GM19372 (cell line): Measurements from ENCODE around the gene MTG2.

Experiments
- ATAC-seq: cut with Tn5 transposase; IDR thresholded peaks from one replicate; pipeline ENCODE4 v1.9.1; 2021; ENCODE audit warnings: mild to moderate bottlenecking, low read depth, moderate library complexity; ENCODE audit not compliant: unreplicated experiment

The MTG2 gene, protein sequence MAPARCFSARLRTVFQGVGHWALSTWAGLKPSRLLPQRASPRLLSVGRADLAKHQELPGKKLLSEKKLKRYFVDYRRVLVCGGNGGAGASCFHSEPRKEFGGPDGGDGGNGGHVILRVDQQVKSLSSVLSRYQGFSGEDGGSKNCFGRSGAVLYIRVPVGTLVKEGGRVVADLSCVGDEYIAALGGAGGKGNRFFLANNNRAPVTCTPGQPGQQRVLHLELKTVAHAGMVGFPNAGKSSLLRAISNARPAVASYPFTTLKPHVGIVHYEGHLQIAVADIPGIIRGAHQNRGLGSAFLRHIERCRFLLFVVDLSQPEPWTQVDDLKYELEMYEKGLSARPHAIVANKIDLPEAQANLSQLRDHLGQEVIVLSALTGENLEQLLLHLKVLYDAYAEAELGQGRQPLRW

DNA sequence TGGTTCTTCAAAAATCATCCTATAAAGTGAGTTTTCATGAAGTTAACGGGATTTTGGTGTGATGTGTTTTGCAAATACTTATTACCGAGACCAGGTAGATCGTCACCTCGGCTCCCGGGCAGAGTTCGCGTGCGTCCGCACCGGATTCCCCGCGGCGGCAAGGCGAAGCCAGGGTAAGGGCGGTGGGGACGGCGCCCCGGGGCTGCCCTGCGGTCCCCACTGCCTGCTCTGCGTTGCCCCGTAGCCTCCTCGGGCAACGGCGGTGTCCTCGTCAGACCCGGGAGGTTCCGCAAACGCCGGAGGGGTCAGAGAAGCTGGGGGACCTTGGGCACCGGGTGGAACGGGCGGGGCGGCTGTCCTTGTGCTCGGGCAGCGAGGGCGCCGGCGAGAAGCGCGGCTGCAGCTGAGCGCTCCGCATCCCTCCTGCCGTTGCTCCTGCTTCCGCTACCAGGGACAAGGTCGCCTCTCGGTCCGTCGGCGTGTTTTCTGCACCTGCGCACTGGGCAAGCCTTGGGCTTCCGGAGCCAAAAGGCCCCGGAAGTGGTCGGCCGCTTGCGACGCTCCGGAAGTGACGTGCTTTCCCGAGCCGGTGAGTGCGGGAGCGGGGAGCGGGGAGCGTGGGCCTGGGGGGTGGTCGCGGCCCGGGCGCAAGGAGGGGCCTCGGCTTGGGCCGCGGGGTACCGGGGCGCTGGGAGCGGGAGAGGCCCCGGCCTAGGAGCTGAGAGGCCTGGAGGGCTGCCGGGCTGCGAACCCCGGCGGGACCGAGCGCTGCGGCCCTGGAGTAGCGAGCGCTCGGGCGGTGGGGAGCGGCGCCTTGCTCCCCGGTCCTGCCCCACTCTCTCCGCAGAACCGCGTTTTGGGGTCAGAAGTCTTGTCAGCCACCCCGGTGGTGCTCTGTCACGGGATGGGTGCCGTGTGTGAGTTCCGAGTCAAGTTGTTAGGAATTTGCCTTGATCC is at the start of gene MTG2:
Gene MTG2 (plus strand): TSS at position 560 of the 957 bp plus-strand sequence. CDS start 10,393 bp downstream, outside the sequence.
- peak; percentile 95 for ATAC-seq

DNA sequence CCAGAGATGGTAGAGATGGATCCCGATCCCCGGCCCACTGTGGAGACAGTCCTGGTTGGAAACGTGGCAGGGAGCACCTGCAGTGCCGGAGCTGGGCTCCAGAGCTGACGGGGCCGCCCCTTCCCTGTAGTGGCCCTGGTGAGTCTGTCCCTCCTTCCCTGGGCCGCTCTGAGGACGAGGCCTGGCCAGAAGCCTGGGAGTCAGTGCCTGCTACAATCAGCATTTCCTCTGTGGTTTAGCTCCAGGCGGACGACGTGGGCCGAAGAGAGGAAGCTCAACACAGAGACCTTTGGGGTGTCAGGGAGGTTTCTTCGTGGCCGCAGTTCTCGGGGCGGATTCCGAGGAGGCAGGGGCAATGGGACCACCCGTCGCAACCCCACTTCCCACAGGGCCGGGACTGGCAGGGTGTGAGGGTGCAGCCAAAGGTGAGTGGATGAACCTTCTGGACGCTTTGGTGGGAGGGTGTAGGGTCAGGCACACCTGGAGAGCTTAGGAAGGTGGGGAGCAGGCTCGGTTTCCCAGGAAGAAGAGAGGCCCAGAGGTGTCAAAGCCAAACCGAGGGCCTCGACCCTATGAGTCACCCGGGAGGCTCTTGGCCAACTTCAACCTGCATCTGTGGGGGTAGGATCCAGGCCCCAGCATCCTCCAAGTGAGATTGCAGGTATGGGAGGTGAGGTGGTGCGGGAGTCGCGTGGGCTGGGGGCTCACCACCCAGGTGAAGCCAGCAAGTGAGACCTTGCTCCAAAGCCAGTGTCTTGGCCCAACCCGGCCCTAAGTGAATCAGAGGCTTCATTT is 49.6 kb upstream of the MTG2 start:
- no peak for ATAC-seq

DNA sequence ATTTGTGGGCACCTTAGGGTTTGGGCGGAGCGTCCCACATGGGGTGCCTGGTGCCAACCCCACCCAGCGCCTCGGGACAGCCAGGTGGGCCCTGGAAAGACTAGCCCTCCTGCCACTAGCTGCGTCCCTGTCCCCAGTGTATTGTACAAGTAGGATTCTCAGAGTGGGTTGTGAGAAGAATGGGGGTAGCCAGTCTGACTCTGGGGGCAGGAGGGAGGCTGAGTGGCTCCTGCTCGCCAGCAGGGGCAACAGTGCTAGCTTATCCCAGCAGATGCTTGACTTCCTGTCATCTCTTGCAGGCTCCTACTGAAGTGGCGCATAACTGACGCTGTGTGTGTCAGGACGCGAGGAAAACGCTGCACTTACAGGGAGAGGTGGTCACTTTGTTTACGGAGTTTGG is 49.0 kb upstream of the MTG2 start:
- ATAC-seq = no peak

DNA sequence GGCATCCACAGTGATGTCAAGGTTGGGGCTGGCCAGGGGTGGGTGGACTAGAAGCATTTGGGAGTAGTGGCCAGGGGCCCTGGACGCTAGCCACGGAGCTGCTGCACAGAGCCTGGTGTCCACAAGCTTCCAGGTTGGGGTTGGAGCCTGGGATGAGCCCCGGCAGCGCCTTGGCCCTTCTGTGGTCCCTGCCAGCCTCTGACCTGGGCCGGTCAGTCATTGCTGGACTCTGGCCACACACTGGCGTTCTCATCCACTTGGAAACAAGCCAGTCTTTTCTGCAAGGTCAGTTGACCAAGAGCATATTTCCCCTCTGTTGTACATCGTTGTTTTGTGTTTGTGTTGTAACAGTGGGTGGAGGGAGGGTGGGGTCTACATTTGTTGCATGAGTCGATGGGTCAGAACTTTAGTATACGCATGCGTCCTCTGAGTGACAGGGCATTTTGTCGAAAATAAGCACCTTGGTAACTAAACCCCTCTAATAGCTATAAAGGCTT is 48.0 kb upstream of the MTG2 start:
- ATAC-seq = no peak

DNA sequence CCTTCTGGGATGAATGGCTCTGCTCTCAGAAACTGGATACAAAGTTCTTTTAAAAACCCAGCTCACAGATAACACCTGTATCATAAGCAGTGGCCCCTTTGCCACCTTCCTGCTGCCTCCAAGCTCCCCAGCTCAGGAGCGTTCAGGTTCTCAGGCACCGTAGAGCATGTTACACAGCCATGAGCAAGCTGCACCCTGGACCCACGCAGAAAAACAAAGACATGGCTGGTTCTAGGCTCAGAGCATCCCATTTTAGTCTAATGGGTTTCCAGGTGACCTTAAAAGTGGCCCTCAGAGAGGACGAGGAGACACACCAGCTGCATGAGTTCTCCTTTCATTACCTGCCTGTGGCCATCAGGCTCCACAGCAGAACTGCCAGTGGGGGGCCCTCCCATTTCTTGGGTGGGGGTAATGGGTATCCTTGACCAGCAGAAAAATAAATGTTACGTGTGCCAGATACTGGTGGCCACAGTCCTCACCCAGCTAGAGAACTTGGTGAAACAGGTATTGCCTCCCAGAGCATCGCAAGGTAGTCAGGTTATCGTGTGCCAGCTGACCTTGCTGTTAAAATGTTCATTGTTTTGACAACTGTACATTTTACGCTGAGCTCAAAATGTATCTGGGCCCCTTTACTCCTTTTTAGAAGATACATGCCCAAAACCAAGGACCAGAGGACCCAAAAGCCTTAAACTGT is 47.1 kb upstream of the MTG2 start:
- no peak for ATAC-seq

DNA sequence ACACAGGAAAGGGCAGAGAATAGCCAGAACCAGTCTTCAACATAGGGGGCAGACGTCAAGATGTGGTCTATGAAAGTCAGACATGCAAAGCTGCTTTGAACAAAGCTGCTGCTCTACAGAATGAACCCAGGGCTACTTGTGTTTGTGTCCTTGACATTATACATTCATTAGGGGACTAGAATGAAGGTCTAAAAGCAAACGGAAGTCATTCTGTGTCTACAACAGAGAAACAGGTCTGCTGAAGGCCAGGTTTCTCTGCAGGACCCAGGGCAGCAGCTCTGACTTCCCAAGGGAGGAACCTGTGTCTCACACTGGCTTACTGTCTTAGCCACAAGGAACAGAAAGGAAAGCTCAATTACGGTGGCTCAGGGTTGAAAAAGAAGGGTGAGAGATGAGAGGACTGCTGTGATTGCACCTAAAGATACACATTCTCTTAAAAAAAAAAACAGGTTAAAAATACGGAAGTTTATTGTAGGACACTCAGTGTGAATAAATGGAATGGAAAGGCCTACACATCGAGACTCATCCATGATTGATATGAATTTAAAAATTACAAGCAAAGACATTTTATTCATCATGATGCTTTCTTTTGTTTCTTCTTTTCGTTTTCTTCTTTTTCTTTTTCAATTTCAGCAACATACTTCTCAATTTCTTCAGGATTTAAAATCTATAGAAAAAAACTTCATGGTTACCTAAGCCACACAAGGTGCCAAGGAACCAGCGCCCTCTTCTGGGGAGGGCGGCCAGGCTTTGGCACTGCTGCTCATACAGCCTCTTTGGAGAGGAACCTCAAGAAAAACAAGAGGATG is 46.3 kb upstream of the MTG2 start:
- ATAC-seq = no peak

DNA sequence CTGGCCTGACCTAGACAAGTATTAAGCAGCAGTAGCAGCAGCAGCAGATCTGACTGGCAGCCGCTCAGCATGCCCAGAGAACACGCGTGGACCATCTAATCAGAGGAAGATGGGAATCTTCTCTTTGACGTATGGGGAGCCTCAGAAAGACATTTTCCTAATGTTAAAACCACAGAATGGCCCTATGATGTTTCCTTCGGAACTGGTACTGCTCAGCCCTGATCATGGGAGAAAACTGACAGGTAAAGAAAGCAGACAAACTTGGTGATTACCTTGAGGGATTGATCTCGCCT is 45.8 kb upstream of the MTG2 start:
- ATAC-seq = no peak

DNA sequence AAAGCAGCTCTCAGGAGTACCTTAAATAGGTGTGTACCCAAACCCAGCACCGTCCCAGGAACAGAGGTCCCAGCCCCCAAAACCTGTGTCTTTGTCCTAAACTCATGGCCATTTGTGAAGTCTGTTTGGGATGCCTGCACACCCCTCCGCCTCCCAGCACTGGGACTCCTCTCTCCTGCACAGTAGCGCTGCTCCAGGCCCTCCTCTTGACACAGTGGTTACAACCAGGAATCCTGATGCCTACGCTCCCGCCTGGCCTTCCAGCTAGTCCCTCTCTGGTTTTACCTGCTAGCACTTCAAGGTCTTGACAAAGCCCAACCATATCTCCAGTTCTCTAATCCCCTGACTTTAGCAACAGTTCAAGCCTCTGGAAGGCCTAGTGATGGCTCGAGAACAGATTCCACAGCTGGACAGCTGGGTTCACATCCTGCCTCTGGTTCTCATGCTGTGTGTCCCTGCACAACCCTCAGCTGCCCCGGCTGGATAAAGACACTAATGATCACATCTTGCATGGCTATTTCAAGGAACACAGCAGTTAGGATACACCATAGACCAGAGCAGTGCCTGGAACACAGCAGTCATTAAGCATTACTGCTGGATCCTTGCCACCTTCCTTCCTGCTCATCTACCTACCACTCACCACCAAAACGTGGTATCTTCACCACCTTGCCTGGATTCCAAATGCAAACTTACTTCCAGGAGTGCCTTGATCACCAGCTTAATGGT is 45.2 kb upstream of the MTG2 start:
- no peak for ATAC-seq

DNA sequence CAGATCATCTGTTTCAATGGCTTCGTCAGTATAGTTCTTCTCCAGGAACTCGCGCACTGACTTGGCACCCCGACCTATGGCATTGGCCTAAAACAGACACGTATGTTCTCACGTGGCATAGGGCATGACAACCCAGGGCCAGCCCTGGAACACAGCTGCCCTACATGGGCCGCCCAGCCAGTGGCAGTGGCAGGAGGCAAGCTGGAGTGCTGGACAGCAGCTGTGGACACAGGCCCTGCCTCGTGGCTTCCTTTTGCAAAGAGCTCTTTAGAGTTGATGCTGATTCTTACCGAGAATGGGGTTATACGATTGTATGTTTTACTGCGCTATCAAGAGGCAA is 44.7 kb upstream of the MTG2 start:
- no peak for ATAC-seq

DNA sequence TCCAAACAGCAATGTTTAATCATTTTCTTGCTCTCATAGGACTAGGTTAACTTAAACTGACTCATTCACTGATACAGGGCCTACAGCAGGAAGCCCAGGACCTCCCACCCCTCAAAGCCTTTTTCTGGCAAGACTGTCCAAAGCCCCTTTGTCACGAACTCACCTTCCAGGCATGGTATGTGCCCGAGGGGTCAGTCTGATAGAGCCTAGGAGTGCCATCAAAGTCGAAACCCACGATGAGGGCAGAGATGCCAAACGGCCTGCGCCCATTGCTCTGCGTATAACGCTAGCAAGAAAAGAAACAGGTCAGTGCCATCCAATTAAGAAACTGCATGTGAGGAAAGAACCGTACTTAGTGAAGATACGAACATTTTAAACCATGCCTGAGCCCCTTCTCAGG is 43.9 kb upstream of the MTG2 start:
- ATAC-seq = no peak

DNA sequence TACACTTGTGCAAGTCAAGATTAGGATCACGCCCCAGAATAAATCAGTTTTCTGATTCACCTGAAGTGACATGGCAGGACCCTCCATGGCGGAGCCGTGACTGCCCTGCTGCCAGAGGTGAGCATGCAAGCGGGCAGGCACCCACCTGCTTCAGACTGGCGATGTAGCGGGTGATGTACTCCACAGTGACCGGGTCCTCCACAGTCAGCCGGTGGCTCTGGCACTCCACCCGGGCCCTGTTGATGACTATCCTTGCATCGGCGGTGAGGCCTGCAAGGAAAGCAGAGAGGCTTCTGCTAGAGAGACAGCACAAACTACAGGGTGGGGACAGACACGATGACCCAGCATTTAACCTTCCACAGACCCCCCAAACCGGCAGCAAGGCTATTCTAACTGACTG is 43.2 kb upstream of the MTG2 start:
- ATAC-seq = no peak

DNA sequence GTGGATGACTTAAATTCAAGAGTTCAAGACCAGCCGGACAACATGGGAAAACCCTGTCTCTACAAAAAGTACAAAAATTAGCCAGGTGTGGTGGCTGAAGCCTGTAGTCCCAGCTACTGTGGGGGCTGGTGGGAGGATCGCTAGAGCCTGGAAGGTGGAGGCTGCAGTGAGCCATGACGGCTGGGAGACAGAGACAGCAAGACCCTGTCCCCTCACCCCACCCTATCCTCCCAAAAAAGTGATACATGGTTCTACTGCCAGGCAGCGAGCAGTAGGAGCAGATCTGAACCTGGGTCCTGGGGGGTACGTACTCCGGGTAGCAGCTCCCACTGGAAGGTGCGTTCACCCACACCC is 41.8 kb upstream of the MTG2 start:
- ATAC-seq = no peak

DNA sequence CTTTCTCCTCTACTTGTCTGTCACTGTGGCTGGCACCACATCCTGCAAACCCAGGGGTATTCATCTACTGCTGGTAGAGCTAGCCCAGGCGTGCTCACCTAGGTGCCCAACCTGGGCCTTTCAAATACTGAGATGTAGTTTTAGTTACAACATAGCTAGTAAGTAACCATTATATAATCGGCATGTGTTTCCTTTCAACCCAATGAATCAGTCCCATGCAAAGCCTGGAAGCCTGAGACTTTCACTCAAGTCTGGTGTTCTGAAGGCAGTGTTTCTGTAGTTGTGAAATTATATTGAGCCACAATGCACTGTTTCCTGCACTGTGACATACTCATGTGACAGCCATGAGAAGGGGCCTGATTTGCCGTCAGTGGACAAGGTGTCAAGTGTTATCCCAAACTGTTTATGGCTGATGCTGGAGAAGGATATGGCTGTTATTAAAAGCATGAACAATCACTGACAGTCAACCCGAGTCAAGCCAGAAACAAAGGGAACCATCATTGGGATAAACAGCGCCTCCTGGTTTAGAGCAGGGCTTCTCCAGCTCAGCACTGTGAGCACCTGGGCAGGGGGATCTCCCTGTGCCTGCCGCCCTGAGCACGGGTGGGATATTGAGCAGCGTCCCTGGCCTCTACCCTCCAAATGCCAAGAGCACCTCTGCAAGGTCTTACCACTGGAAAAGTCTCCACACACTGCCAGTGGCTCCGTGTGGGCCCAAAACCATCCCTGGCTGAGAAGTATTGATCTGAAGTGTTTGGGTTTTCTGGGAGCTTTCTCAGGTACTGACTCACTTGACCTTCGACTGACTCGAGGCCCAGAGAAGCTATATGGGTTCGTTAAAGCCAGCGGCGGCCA is 41.2 kb upstream of the MTG2 start:
- ATAC-seq = no peak

DNA sequence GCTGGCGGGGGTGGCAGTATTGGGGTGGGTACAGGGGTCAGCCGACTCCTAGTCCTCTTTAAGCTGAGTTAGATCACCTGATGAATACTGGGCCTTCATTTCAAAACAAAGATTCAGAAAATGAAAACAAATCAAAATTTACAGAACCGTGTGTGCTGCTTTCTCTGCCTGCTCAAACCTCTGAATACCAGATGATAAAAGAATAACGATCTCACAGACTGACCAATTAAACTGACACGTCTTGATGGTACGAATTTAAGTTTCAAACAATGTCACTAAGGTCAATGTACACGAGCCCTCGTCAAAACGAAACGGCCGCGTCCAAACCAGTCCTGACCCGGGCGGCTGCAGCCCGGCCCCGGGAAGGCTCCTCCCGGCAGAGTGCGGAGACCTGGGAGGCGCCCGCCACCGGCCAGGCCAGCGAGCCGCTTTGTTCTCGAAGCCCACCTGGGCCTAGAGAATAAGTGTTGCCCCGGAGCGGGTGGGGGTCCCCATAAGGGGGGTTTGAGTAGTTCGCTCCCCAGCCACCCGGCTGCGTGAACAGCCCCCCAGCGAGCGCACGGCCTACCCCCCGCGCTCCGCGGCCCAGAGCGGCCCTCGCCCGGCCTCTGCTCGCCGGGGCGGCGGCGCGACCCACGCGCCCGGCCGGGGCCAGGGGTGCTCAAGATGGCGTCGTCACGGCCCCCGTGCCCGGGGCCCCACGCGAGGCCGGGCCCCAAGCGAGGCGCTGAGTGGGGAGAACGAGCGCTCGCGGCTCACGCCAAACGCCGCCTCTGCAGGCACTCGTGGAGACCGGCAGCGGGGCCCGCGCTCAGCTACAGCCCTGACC is 40.4 kb upstream of the MTG2 start:
- no peak for ATAC-seq

DNA sequence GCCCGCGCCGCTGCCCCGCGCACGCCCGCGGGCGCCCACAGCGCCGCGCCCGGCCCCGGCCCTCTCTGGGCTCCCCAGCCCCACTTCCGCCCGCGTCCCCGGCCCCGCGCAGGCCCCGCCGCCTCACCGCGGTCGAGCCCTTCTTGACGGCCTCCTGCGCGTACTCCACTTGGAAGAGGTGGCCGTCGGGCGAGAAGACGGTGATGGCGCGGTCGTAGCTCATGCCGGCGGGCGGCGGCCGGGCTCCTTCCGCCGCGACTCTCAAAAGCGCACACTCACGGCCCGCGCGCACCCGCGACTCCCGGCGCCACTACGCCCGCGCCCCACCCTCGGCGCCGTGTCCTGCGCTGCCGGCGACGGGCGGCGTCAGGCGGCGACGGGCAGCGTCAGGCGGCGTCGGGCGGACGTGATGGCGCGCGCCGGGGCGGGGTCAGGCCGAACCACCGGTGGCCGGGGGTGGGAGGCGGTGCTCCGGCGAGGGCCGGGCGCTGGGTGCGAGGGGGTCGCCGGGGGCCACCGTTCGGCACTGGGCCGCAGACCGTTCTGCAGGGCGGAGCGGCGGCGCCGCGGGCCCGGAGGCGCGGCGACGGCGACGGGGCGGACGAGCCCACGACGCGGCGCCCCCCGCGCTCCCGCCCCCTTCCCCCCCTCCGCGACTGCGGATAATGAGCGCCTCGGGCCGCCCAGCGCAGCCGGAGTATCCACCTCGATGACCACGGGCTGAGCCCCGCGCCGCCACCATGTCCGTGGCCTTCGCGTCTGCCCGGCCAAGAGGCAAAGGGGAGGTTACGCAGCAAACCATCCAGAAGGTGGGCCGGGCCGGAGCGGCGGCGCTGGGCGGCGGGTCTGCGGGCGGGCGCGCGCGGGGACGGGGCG is 39.5 kb upstream of the MTG2 start, which contains the start of the genes PSMA7 and SS18L1:
Gene PSMA7 (minus strand): TSS at position 314 of the 876 bp plus-strand sequence. CDS start 91 bp downstream, at position 223.
Gene SS18L1 (plus strand): TSS at position 689 of the 876 bp plus-strand sequence. CDS start 52 bp downstream, at position 741.
- peak; percentile 77 for ATAC-seq
